Measurements from ENCODE around the gene KRTDAP. TPM values are rescaled to one million over a fixed set of nuclear protein-coding genes. Genes with fewer than 3 reads are reported as not detected.
A peak's percentile ranks its signal among the peaks of the same experiment; 100 is the strongest.

Gene KRTDAP
- total and polyA plus RNA-seq, 4 donors: 0.16 to 0.49 TPM; not detected in 2

GRCh38 chr19:35513628-35514281, 23.5 kb upstream of the KRTDAP start, which contains the start of gene DMKN:
DMKN (minus strand) TSS chr19:35513649; CDS start chr19:35513475, 174 bp downstream.
- no peak for ATAC-seq (ENCODE audit: insufficient read depth, low FRiP score)
- no peaks in the 10 kb centered on the region for H3K36me3 ChIP-seq (ENCODE audit: control insufficient read depth in 4 of 4, insufficient read depth in 4 of 4, low read length in 4 of 4)
- peaks cover 0 to 8% (median 7%) of the 10 kb centered on the region in 3 donors for H3K27me3 ChIP-seq (ENCODE audit: control insufficient read depth in 3 of 3, insufficient read depth in 3 of 3, low read length in 2 of 3)
- DNase-seq: no peak
- H3K4me1 ChIP-seq (ENCODE audit: control insufficient read depth in 5 of 5, insufficient read depth in 5 of 5, low read length in 5 of 5): peaks cover 0 to 13% (median 0%) of the 10 kb centered on the region in 5 donors
- 26 to 27% methylated on average over 15 of the region's 15 CpGs for WGBS, 2 donors
- TF ChIP-seq CTCF (IDR thresholded peaks at IDR 0.05; ENCODE audit: control extremely low read depth, extremely low read depth): no peak
- H3K9me3 ChIP-seq (ENCODE audit: control insufficient read depth in 4 of 4, insufficient read depth in 3 of 4, low read length in 3 of 4): no peaks in the 10 kb centered on the region
- H3K27ac ChIP-seq (ENCODE audit: low read depth in 1 of 2, low read length in 1 of 2): no peak within 1 kb of the TSS
- H3K9ac ChIP-seq (ENCODE audit: insufficient read depth in 1 of 2, low read length in 2 of 2): no peak within 1 kb of the TSS
- H3K4me3 ChIP-seq: no peak within 1 kb of the TSS

GRCh38 chr19:35512831-35513627, 22.8 kb upstream of the KRTDAP start:
- no peak for TF ChIP-seq CTCF (IDR thresholded peaks at IDR 0.05; ENCODE audit: control extremely low read depth, extremely low read depth)
- Histone ChIP-seq H3K27me3 (ENCODE audit: control insufficient read depth in 3 of 3, insufficient read depth in 3 of 3, low read length in 2 of 3) (peaks cover 0 to 11% (median 7%) of the 10 kb centered on the region in 3 donors), H3K4me1 (ENCODE audit: control insufficient read depth in 5 of 5, insufficient read depth in 5 of 5, low read length in 5 of 5) (peaks cover 0 to 13% (median 0%) of the 10 kb centered on the region in 5 donors), H3K9ac (ENCODE audit: insufficient read depth in 1 of 2, low read length in 2 of 2) (no peak overlapping the region), H3K4me3 (no peak overlapping the region), H3K9me3 (ENCODE audit: control insufficient read depth in 4 of 4, insufficient read depth in 3 of 4, low read length in 3 of 4) (no peaks in the 10 kb centered on the region), H3K27ac (ENCODE audit: low read depth in 1 of 2, low read length in 1 of 2) (no peak overlapping the region), H3K36me3 (ENCODE audit: control insufficient read depth in 4 of 4, insufficient read depth in 4 of 4, low read length in 4 of 4) (no peaks in the 10 kb centered on the region)
- 83 to 86% methylated on average over 15 of the region's 15 CpGs for WGBS, 2 donors
- ATAC-seq (ENCODE audit: insufficient read depth, low FRiP score) (no peak), DNase-seq (peak in 1 of 3 donors; percentile 29)

- no peak overlapping the region for H3K4me3 ChIP-seq
- H3K27me3 ChIP-seq (ENCODE audit: control insufficient read depth in 3 of 3, insufficient read depth in 3 of 3, low read length in 2 of 3): peaks cover 0 to 12% (median 7%) of the 10 kb centered on the region in 3 donors
- no peak for ATAC-seq (ENCODE audit: insufficient read depth, low FRiP score)
- no peak for DNase-seq
- no peaks in the 10 kb centered on the region for H3K36me3 ChIP-seq (ENCODE audit: control insufficient read depth in 4 of 4, insufficient read depth in 4 of 4, low read length in 4 of 4)
- H3K4me1 ChIP-seq (ENCODE audit: control insufficient read depth in 5 of 5, insufficient read depth in 5 of 5, low read length in 5 of 5): peaks cover 0 to 13% (median 0%) of the 10 kb centered on the region in 5 donors
- H3K9me3 ChIP-seq (ENCODE audit: control insufficient read depth in 4 of 4, insufficient read depth in 3 of 4, low read length in 3 of 4): no peaks in the 10 kb centered on the region
- no peak for TF ChIP-seq CTCF (IDR thresholded peaks at IDR 0.05; ENCODE audit: control extremely low read depth, extremely low read depth)
- 75 to 83% methylated on average over 6 to 7 of the region's 7 CpGs for WGBS, 2 donors
- no peak overlapping the region for H3K27ac ChIP-seq (ENCODE audit: low read depth in 1 of 2, low read length in 1 of 2)
- no peak overlapping the region for H3K9ac ChIP-seq (ENCODE audit: insufficient read depth in 1 of 2, low read length in 2 of 2)
Measured at GRCh38 chr19:35511337-35511736, 21.1 kb upstream of the KRTDAP start.
